K562 (cell line): ENCODE data around the gene SLC2A4. TPM values are rescaled to one million over a fixed set of nuclear protein-coding genes. Genes with fewer than 3 reads are reported as not detected.
"Not testable (repeated sequence)": the region's sequence is repeated elsewhere in the genome, so short reads cannot be mapped to it uniquely, and the experiment has no call there.

Experiments
- ATAC-seq: fragments of 200-7000 bp; cut with Tn5 transposase; 3 replicates; pipeline ENCODE4 v1.9.1; 2020; ENCODE audit warnings: moderate library complexity
- BruUV-seq: library from RNA; stranded (reverse); fragments of 400-500 nt; replicated peaks from 2 replicates; lab custom pipeline; 2021; lab: Mats Ljungman, UMichigan
- CTCF ChIA-PET: fragments of 300-600 bp; formaldehyde crosslinking; extraction: SDS; loops from one replicate; lab custom pipeline; 2021; ENCODE audit warnings: low intra/inter-chr PET ratio; lab: Yijun Ruan, JAX
- POLR2A ChIA-PET: fragments of 300-600, 350-650 bp; sonication (Branson Sonifier 250); formaldehyde crosslinking; extraction: SDS; loops from one replicate; lab custom pipeline; 2021; ENCODE audit warnings: antibody characterized with exemption, inconsistent platforms; lab: Yijun Ruan, JAX
- DNase-seq, 4 experiments: peaks; one replicate each; pipeline versions ENCODE4 v3.0.0 to v3.0.0-alpha.2; 2011 to 2018; ENCODE audit warnings: low spot score in 3 of 4, mixed read lengths in 3 of 4; ENCODE audit errors: extremely low read depth in 1 of 4
- FAIRE-seq: peaks from 2 replicates; lab custom pipeline; 2011; peaks lifted over from hg19 to GRCh38; lab: Jason Lieb, UNC
- H2AFZ ChIP-seq: 2 replicates; pipeline ENCODE4 v1.6.0; 2011; ENCODE audit warnings: low read depth, low read length, control low read depth, inconsistent platforms
- H3K27ac ChIP-seq: fragments of 200-600 bp; 3 replicates; pipeline ENCODE4 v1.8.0; 2011; ENCODE audit warnings: low read depth, mild to moderate bottlenecking, control low read depth, inconsistent platforms, low read length, moderate library complexity, mixed read lengths; ENCODE audit errors: extremely low read depth
- H3K27me3 ChIP-seq, 2 experiments: fragments of 300-600 bp in 1 of 2; 2 replicates in 1 of 2; 3 replicates in 1 of 2; pipeline versions ENCODE4 v1.6.0 to v1.8.0; 2011; ENCODE audit warnings: inconsistent platforms in 2 of 2, low read length in 2 of 2, mild to moderate bottlenecking in 1 of 2, mixed read lengths in 1 of 2, moderate library complexity in 1 of 2; ENCODE audit not compliant: control insufficient read depth in 2 of 2, insufficient read depth in 2 of 2
- H3K36me3 ChIP-seq: fragments of 300-600 bp; 3 replicates; pipeline ENCODE4 v1.8.0; 2011; ENCODE audit warnings: mild to moderate bottlenecking, low read length, inconsistent platforms; ENCODE audit not compliant: control insufficient read depth, insufficient read depth
- H3K4me1 ChIP-seq, 2 experiments: fragments of 200-600 bp in 1 of 2; replicated peaks in 1 of 2; 2 replicates in 1 of 2; 3 replicates in 1 of 2; pipeline versions ENCODE4 v1.5.1 to v1.8.0; 2011; ENCODE audit warnings: inconsistent platforms in 2 of 2, low read length in 2 of 2, mild to moderate bottlenecking in 1 of 2, mixed read lengths in 1 of 2, moderate library complexity in 1 of 2; ENCODE audit not compliant: control insufficient read depth in 2 of 2, insufficient read depth in 2 of 2
- H3K4me2 ChIP-seq: 2 replicates; pipeline ENCODE4 v1.6.1; 2011; ENCODE audit warnings: low read length, control low read depth, inconsistent platforms, mixed read lengths; ENCODE audit not compliant: insufficient read depth
- H3K4me3 ChIP-seq: fragments of 200-600 bp; sonication (generic), shearing (Covaris generic); 2 replicates; pipeline ENCODE4 v1.5.1; 2016; ENCODE audit warnings: control low read depth, inconsistent platforms
- H3K79me2 ChIP-seq: fragments of 200-600 bp; 3 replicates; pipeline ENCODE4 v1.8.0; 2011; ENCODE audit warnings: low read length, inconsistent platforms; ENCODE audit not compliant: control insufficient read depth, insufficient read depth
- H3K9ac ChIP-seq, 2 experiments: 2 replicates each; pipeline versions ENCODE4 v1.6.0 to v1.6.1; 2011; ENCODE audit warnings: low read depth in 2 of 2, low read length in 2 of 2, control low read depth in 1 of 2, inconsistent platforms in 1 of 2, mild to moderate bottlenecking in 1 of 2, mixed read lengths in 1 of 2; ENCODE audit not compliant: insufficient read depth in 1 of 2
- H3K9me1 ChIP-seq: one replicate; pipeline ENCODE4 v1.6.0; 2011; ENCODE audit warnings: inconsistent platforms, mild to moderate bottlenecking, low read length, moderate library complexity; ENCODE audit not compliant: control insufficient read depth, insufficient read depth
- H3K9me3 ChIP-seq: replicated peaks from 2 replicates; pipeline ENCODE4 v1.5.1; 2011; ENCODE audit warnings: low read depth, low read length, inconsistent platforms; ENCODE audit not compliant: control insufficient read depth, insufficient read depth
- H4K20me1 ChIP-seq: replicated peaks from 2 replicates; pipeline ENCODE4 v1.6.1; 2011; ENCODE audit warnings: low read length, inconsistent platforms, mixed read lengths; ENCODE audit not compliant: control insufficient read depth, insufficient read depth
- BRCA1 ChIP-seq, 2 experiments: fragments of 450-650 bp in 1 of 2; sonication (generic) in 1 of 2; formaldehyde crosslinking in 1 of 2; IDR thresholded peaks; 2 replicates each; pipeline versions ENCODE4 v1.5.0 to v1.6.1; 2017 to 2020; ENCODE audit warnings: mild to moderate bottlenecking in 1 of 2, missing genetic modification reagents in 1 of 2
- KAT7 ChIP-seq: sonication (generic); formaldehyde crosslinking; IDR thresholded peaks from 2 replicates; pipeline ENCODE4 v1.8.0; 2022; ENCODE audit warnings: missing genetic modification reagents, mild to moderate bottlenecking, borderline replicate concordance
- NCOA4 ChIP-seq: fragments of 450-650 bp; IDR thresholded peaks from 2 replicates; pipeline ENCODE4 v1.6.1; 2018; ENCODE audit warnings: mild to moderate bottlenecking; ENCODE audit not compliant: partially characterized antibody
- PHF20 ChIP-seq: fragments of 450-650 bp; IDR thresholded peaks from 2 replicates; pipeline ENCODE4 v1.6.1; 2018; ENCODE audit not compliant: partially characterized antibody
- TCFL5 ChIP-seq: fragments of 250-450 bp; sonication (Bioruptor Pico); conservative IDR thresholded peaks from 2 replicates; pipeline ENCODE4 v1.6.1; 2021; ENCODE audit warnings: mild to moderate bottlenecking, moderate library complexity, matching md5 sums
- ZBTB33 ChIP-seq: sonication (generic); formaldehyde crosslinking; IDR thresholded peaks from 2 replicates; pipeline ENCODE4 v1.8.1; 2023; ENCODE audit warnings: mild to moderate bottlenecking, missing genetic modification reagents
- ZNF76 ChIP-seq: fragments of 250-450 bp; sonication (Bioruptor Pico); IDR thresholded peaks from 2 replicates; pipeline ENCODE4 v1.4.0; 2020; ENCODE audit warnings: mild to moderate bottlenecking, moderate library complexity, borderline replicate concordance
- WGBS: fragments of 100-300 bp; shearing (Covaris generic); methylation state at CpG from one replicate; pipeline ENCODE4 v1.1.6; 2016; ENCODE audit warnings: low coverage, mixed read lengths; ENCODE audit not compliant: insufficient coverage; ENCODE audit errors: missing lambda C conversion rate; 5-methylcytosine and 5-hydroxymethylcytosine counted together
- in situ Hi-C: fragments of 300-500 bp; cut with MboI; formaldehyde crosslinking; loops from 4 replicates; pipeline ENCODE4 v1.15.0; 2018; ENCODE audit warnings: inconsistent platforms, mixed read lengths
- intact Hi-C: fragments of 100-400 bp; cut with micrococcal nuclease; formaldehyde crosslinking; loops from 2 replicates; pipeline ENCODE4 v1.14.2; 2022
- polyA plus RNA-seq, 8 experiments: library from polyadenylated mRNA; depleted of rRNA in 4 of 8; stranded (reverse) in 5 of 8; unstranded in 3 of 8; fragments of >200 nt; fragmentation: Nextera tagmentation in 2 of 8; fragmentation: Illumina TruSeq in 1 of 8; extraction: Ambion mirVana in 2 of 8; extraction: Trizol in 1 of 8; gene quantifications; 2 replicates each; pipeline versions ENCODE4 v1.2.1 to v1.2.3, GENCODE V29; 2011 to 2014; ENCODE audit warnings: inconsistent platforms in 1 of 8, missing spikeins in 1 of 8
- total RNA-seq, 7 experiments: library from RNA; depleted of rRNA in 6 of 7; stranded (reverse); fragments of >200 nt in 6 of 7; fragmentation: Illumina TruSeq in 2 of 7; extraction: Trizol in 2 of 7; gene quantifications; 2 replicates each; pipeline versions ENCODE4 v1.2.1 to v1.2.3, GENCODE V29; 2011 to 2021; ENCODE audit warnings: low replicate concordance in 1 of 7
- TF ChIP-seq, protein P1 (sequence below): fragments of 450-650 bp; IDR thresholded peaks from 2 replicates; pipeline ENCODE4 v1.6.1; 2016; ENCODE audit warnings: mild to moderate bottlenecking, moderate library complexity

SLC2A4 gene
- total and polyA plus RNA-seq, 9 of the 15 experiments (the other 6 are each of a cell fraction or from before 2014, with no cell fraction given): 0.74 to 3.5 (median 1.6) TPM

DNA sequence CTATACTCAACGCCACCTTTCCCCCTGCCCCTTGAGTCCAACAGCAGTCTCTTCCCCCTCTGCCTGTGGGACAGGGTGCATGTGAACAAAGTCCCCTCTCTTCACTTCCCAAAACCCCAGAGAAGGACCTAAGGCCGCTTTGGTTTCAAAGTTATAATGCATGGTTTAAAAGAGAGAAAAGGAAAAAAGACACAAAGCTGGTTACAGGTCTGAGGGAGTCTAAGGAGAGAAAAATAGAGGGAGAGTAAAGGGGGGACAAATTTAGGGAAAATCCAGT, 38.1 kb upstream of the SLC2A4 start (continued):
- TF ChIP-seq ZNF76 (CRISPR knock-in tag) (no peak), ZBTB33 (CRISPR knock-in tag) (no peak), NCOA4 (no peak), KAT7 (CRISPR knock-in tag) (no peak), PHF20 (no peak), BRCA1 (IDR thresholded peaks at IDR 0.05) (no peak), BRCA1 (CRISPR knock-in tag; IDR thresholded peaks at IDR 0.05) (no peak), TCFL5 (CRISPR knock-in tag) (no peak)
- TF ChIP-seq, protein P1, sequence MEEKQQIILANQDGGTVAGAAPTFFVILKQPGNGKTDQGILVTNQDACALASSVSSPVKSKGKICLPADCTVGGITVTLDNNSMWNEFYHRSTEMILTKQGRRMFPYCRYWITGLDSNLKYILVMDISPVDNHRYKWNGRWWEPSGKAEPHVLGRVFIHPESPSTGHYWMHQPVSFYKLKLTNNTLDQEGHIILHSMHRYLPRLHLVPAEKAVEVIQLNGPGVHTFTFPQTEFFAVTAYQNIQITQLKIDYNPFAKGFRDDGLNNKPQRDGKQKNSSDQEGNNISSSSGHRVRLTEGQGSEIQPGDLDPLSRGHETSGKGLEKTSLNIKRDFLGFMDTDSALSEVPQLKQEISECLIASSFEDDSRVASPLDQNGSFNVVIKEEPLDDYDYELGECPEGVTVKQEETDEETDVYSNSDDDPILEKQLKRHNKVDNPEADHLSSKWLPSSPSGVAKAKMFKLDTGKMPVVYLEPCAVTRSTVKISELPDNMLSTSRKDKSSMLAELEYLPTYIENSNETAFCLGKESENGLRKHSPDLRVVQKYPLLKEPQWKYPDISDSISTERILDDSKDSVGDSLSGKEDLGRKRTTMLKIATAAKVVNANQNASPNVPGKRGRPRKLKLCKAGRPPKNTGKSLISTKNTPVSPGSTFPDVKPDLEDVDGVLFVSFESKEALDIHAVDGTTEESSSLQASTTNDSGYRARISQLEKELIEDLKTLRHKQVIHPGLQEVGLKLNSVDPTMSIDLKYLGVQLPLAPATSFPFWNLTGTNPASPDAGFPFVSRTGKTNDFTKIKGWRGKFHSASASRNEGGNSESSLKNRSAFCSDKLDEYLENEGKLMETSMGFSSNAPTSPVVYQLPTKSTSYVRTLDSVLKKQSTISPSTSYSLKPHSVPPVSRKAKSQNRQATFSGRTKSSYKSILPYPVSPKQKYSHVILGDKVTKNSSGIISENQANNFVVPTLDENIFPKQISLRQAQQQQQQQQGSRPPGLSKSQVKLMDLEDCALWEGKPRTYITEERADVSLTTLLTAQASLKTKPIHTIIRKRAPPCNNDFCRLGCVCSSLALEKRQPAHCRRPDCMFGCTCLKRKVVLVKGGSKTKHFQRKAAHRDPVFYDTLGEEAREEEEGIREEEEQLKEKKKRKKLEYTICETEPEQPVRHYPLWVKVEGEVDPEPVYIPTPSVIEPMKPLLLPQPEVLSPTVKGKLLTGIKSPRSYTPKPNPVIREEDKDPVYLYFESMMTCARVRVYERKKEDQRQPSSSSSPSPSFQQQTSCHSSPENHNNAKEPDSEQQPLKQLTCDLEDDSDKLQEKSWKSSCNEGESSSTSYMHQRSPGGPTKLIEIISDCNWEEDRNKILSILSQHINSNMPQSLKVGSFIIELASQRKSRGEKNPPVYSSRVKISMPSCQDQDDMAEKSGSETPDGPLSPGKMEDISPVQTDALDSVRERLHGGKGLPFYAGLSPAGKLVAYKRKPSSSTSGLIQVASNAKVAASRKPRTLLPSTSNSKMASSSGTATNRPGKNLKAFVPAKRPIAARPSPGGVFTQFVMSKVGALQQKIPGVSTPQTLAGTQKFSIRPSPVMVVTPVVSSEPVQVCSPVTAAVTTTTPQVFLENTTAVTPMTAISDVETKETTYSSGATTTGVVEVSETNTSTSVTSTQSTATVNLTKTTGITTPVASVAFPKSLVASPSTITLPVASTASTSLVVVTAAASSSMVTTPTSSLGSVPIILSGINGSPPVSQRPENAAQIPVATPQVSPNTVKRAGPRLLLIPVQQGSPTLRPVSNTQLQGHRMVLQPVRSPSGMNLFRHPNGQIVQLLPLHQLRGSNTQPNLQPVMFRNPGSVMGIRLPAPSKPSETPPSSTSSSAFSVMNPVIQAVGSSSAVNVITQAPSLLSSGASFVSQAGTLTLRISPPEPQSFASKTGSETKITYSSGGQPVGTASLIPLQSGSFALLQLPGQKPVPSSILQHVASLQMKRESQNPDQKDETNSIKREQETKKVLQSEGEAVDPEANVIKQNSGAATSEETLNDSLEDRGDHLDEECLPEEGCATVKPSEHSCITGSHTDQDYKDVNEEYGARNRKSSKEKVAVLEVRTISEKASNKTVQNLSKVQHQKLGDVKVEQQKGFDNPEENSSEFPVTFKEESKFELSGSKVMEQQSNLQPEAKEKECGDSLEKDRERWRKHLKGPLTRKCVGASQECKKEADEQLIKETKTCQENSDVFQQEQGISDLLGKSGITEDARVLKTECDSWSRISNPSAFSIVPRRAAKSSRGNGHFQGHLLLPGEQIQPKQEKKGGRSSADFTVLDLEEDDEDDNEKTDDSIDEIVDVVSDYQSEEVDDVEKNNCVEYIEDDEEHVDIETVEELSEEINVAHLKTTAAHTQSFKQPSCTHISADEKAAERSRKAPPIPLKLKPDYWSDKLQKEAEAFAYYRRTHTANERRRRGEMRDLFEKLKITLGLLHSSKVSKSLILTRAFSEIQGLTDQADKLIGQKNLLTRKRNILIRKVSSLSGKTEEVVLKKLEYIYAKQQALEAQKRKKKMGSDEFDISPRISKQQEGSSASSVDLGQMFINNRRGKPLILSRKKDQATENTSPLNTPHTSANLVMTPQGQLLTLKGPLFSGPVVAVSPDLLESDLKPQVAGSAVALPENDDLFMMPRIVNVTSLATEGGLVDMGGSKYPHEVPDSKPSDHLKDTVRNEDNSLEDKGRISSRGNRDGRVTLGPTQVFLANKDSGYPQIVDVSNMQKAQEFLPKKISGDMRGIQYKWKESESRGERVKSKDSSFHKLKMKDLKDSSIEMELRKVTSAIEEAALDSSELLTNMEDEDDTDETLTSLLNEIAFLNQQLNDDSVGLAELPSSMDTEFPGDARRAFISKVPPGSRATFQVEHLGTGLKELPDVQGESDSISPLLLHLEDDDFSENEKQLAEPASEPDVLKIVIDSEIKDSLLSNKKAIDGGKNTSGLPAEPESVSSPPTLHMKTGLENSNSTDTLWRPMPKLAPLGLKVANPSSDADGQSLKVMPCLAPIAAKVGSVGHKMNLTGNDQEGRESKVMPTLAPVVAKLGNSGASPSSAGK: no peak

DNA sequence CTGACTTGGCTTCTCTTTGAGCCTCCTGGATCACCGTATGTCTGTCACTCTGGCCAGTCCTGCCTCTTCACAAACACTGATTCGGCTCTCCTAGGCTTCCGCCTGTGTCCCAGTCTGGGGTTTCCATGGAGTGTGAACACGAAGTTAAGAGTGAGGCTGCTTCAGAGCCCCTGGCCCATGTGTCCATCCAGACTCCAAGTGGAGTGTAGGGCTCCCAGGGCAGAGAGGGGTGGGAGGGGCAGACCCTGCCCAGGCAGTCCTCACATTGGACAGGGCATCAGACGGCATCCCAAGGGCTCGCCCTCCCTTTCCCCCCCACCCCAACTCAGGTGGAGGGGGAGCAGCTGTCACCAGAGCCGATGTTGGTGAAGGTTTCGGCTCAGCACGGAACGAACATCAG, 37.7 kb upstream of the SLC2A4 start:
- Histone ChIP-seq H3K4me1 (peaks cover 18 to 23% of the 10 kb centered on the region in 2 experiments; a peak in 4 of 5 replicates), H3K36me3 (peaks cover 57% of the 10 kb centered on the region), H3K9ac (peak overlapping the region in 1 of 2 experiments; percentile 52; a peak in 1 of 4 replicates), H3K79me2 (peaks cover 49% of the 10 kb centered on the region)
- H3K4me2 ChIP-seq, intact Hi-C loops, DNase-seq, BruUV-seq, H3K9me3 ChIP-seq, H3K27ac ChIP-seq, in situ Hi-C loops, H2AFZ ChIP-seq, H3K4me3 ChIP-seq, ATAC-seq, FAIRE-seq, H3K27me3 ChIP-seq, H3K9me1 ChIP-seq, H4K20me1 ChIP-seq, CTCF ChIA-PET: not testable (repeated sequence)
- POLR2A ChIA-PET: interaction anchor here (0.6 to 3.3 kb wide), 2 partner anchors 10 to 648 kb away, joined by 3 to 9 read pairs; partner anchors contain the start of gene DVL2
- 86% methylated on average over 8 of the region's 10 CpGs for WGBS
